GM23338 (cell line): ENCODE data around the gene GIMAP4. TPM values are rescaled to one million over a fixed set of nuclear protein-coding genes. Genes with fewer than 3 reads are reported as not detected.

Experiments
- ATAC-seq: fragments of 200-7000 bp; cut with Tn5 transposase; 3 replicates; pipeline ENCODE4 v1.9.1; 2020
- DNase-seq: peaks from one replicate; pipeline ENCODE4 v3.0.0-alpha.2; 2015; ENCODE audit warnings: low spot score
- H2AFZ ChIP-seq: fragments of 200-600 bp; sonication (generic); 2 replicates; pipeline ENCODE4 v1.8.0; 2016; ENCODE audit warnings: antibody characterized with exemption, mild to moderate bottlenecking, moderate library complexity
- H3F3A ChIP-seq: fragments of 200-600 bp; sonication (generic); replicated peaks from 2 replicates; pipeline ENCODE4 v1.8.0; 2017; ENCODE audit warnings: antibody characterized with exemption, mixed run types, low read depth
- H3K27ac ChIP-seq: fragments of 200-600 bp; sonication (generic); 2 replicates; pipeline ENCODE4 v1.6.1; 2016; ENCODE audit warnings: low read depth
- H3K27me3 ChIP-seq: fragments of 200-600 bp; sonication (generic); 2 replicates; pipeline ENCODE4 v1.8.0; 2016; ENCODE audit warnings: mild to moderate bottlenecking, mixed run types, moderate library complexity; ENCODE audit not compliant: insufficient read depth
- H3K36me3 ChIP-seq: fragments of 200-600 bp; sonication (generic); 2 replicates; pipeline ENCODE4 v1.8.0; 2016; ENCODE audit warnings: mild to moderate bottlenecking; ENCODE audit not compliant: insufficient read depth
- H3K4me1 ChIP-seq: fragments of 200-600 bp; sonication (generic); 2 replicates; pipeline ENCODE4 v1.8.0; 2016; ENCODE audit warnings: mild to moderate bottlenecking, moderate library complexity; ENCODE audit not compliant: insufficient read depth
- H3K4me2 ChIP-seq: fragments of 200-600 bp; sonication (generic); 2 replicates; pipeline ENCODE4 v1.7.1; 2017; ENCODE audit warnings: mixed run types
- H3K4me3 ChIP-seq: fragments of 200-600 bp; sonication (generic); 2 replicates; pipeline ENCODE4 v1.6.1; 2016; ENCODE audit warnings: mixed run types
- H3K79me2 ChIP-seq: fragments of 200-600 bp; sonication (generic); replicated peaks from 2 replicates; pipeline ENCODE4 v1.8.0; 2017; ENCODE audit warnings: mild to moderate bottlenecking; ENCODE audit not compliant: insufficient read depth
- H3K9me2 ChIP-seq: fragments of 200-600 bp; sonication (generic); 2 replicates; pipeline ENCODE4 v1.8.0; 2017; ENCODE audit not compliant: insufficient read depth
- H4K20me1 ChIP-seq: fragments of 200-600 bp; sonication (generic); replicated peaks from 2 replicates; pipeline ENCODE4 v1.8.0; 2017; ENCODE audit warnings: mild to moderate bottlenecking; ENCODE audit not compliant: insufficient read depth
- H3K27ac Mint-ChIP-seq: 2 replicates; pipeline ENCODE4 v1.8.0; 2020; ENCODE audit warnings: inconsistent platforms, mild to moderate bottlenecking, moderate library complexity, mixed read lengths
- H3K27me3 Mint-ChIP-seq: 3 replicates; pipeline ENCODE4 v1.8.0; 2022; ENCODE audit warnings: low read depth, mild to moderate bottlenecking, moderate library complexity, mixed read lengths, inconsistent platforms; ENCODE audit not compliant: insufficient read depth, poor library complexity
- H3K36me3 Mint-ChIP-seq: 3 replicates; pipeline ENCODE4 v1.8.0; 2021; ENCODE audit warnings: low read depth, mild to moderate bottlenecking, inconsistent platforms, moderate library complexity, mixed read lengths
- H3K4me1 Mint-ChIP-seq: 3 replicates; pipeline ENCODE4 v1.8.0; 2020; ENCODE audit warnings: mild to moderate bottlenecking, inconsistent platforms, mixed read lengths
- H3K4me3 Mint-ChIP-seq: 3 replicates; pipeline ENCODE4 v1.8.0; 2021; ENCODE audit warnings: moderate library complexity, mild to moderate bottlenecking, inconsistent platforms, mixed read lengths
- H3K9me3 Mint-ChIP-seq: 3 replicates; pipeline ENCODE4 v1.8.0; 2020; ENCODE audit warnings: moderate library complexity, mild to moderate bottlenecking, inconsistent platforms, mixed read lengths
- CREB1 ChIP-seq: fragments of 250-450 bp; sonication (Bioruptor Pico); IDR thresholded peaks from 2 replicates; pipeline ENCODE4 v1.5.0; 2020; ENCODE audit warnings: low read depth, mild to moderate bottlenecking, moderate library complexity
- CTCF ChIP-seq, 2 experiments: fragments of 200-600 bp in 1 of 2; sonication (generic) in 1 of 2; conservative IDR thresholded peaks; 2 replicates each; pipeline versions ENCODE4 v1.5.1 to v1.6.1; 2016 to 2017; ENCODE audit warnings: antibody characterized with exemption in 2 of 2, low read depth in 2 of 2, mild to moderate bottlenecking in 2 of 2, moderate library complexity in 1 of 2
- ETS1 ChIP-seq: IDR thresholded peaks from 2 replicates; pipeline ENCODE4 v1.6.1; 2016; ENCODE audit warnings: antibody characterized with exemption
- EZH2 ChIP-seq: fragments of 200-600 bp; sonication (generic); IDR thresholded peaks from one replicate; pipeline ENCODE4 v1.8.0; 2017; ENCODE audit warnings: antibody characterized with exemption, mild to moderate bottlenecking, low read depth; ENCODE audit not compliant: unreplicated experiment
- EZH2phosphoT487 ChIP-seq: fragments of 200-600 bp; sonication (generic); IDR thresholded peaks from one replicate; pipeline ENCODE4 v1.8.1; 2018; ENCODE audit warnings: antibody characterized with exemption; ENCODE audit not compliant: unreplicated experiment
- JUNB ChIP-seq: IDR thresholded peaks from one replicate; pipeline ENCODE4 v1.6.1; 2016; ENCODE audit warnings: antibody characterized with exemption; ENCODE audit not compliant: unreplicated experiment
- NANOG ChIP-seq: IDR thresholded peaks from 2 replicates; pipeline ENCODE4 v1.6.1; 2016; ENCODE audit warnings: antibody characterized with exemption, borderline replicate concordance
- POLR2AphosphoS5 ChIP-seq: IDR thresholded peaks from 2 replicates; pipeline ENCODE4 v1.6.1; 2016; ENCODE audit warnings: antibody characterized with exemption, low read depth
- REST ChIP-seq: IDR thresholded peaks from one replicate; pipeline ENCODE4 v1.6.1; 2018; ENCODE audit warnings: antibody characterized with exemption; ENCODE audit not compliant: unreplicated experiment
- STAT1 ChIP-seq: IDR thresholded peaks from one replicate; pipeline ENCODE4 v1.6.1; 2016; ENCODE audit warnings: antibody characterized with exemption; ENCODE audit not compliant: unreplicated experiment
- ZNF114 ChIP-seq: fragments of 250-450 bp; sonication (Bioruptor Pico); IDR thresholded peaks from 2 replicates; pipeline ENCODE4 v1.5.0; 2020; ENCODE audit warnings: mild to moderate bottlenecking, moderate library complexity
- ZNF331 ChIP-seq: fragments of 250-450 bp; sonication (Bioruptor Pico); IDR thresholded peaks from 2 replicates; pipeline ENCODE4 v1.5.0; 2020; ENCODE audit warnings: low read depth, mild to moderate bottlenecking, moderate library complexity
- ZNF462 ChIP-seq: fragments of 250-450 bp; sonication (Bioruptor Pico); IDR thresholded peaks from 2 replicates; pipeline ENCODE4 v1.5.0; 2020; ENCODE audit warnings: mild to moderate bottlenecking, moderate library complexity
- polyA plus RNA-seq: library from polyadenylated mRNA; unstranded; fragments of >200 nt; fragmentation: Nextera tagmentation; extraction: Ambion mirVana; gene quantifications from 2 replicates; pipeline ENCODE4 v1.2.1, GENCODE V29; 2016
- total RNA-seq: library from RNA; depleted of rRNA; stranded (reverse); fragments of >200 nt; shearing (Covaris generic); gene quantifications from 2 replicates; pipeline ENCODE4 v1.2.3, GENCODE V29; 2014

The GIMAP4 gene
- total and polyA plus RNA-seq, 2 experiments from 2014 or later, result not detected

- no peak for TF ChIP-seq POLR2AphosphoS5
Measured at GRCh38 chr7:150562919-150563318, 4.3 kb upstream of the GIMAP4 start (continued).

GRCh38 chr7:150564006-150564405 is 3.2 kb upstream of the GIMAP4 start:
- Histone ChIP-seq H3F3A (no peaks in the 10 kb centered on the region), H3K27ac (no peak overlapping the region), H3K36me3 (no peaks in the 10 kb centered on the region), H3K27me3 (no peaks in the 10 kb centered on the region), H3K4me1 (peaks cover 43% of the 10 kb centered on the region), H3K9me2 (no peaks in the 10 kb centered on the region; the same call in 1 of the 2 replicates), H4K20me1 (no peaks in the 10 kb centered on the region), H3K4me2 (peak overlapping the region; percentile 59), H2AFZ (peak overlapping the region; percentile 38), H3K4me3 (no peak overlapping the region), H3K79me2 (no peaks in the 10 kb centered on the region)
- no peak overlapping the region for H3K27ac Mint-ChIP-seq
- no peak for DNase-seq
- no peak for ATAC-seq
- H3K4me3 Mint-ChIP-seq, result no peak overlapping the region
- H3K4me1 Mint-ChIP-seq, result peaks cover 40% of the 10 kb centered on the region
- peaks cover 2% of the 10 kb centered on the region for H3K27me3 Mint-ChIP-seq
- peaks cover 15% of the 10 kb centered on the region; the same call in 2 of the 3 replicates for H3K36me3 Mint-ChIP-seq
- H3K9me3 Mint-ChIP-seq, result peaks cover 22% of the 10 kb centered on the region
- TF ChIP-seq CTCF (conservative IDR thresholded peaks at IDR 0.05; ENCODE audit: low read depth in 2 of 2) (no peak), NANOG (no peak), REST (no peak), POLR2AphosphoS5 (no peak), JUNB (no peak), ZNF114 (no peak), EZH2phosphoT487 (no peak), ETS1 (no peak), ZNF331 (CRISPR knock-in tag) (no peak), STAT1 (no peak), EZH2 (no peak), CREB1 (CRISPR knock-in tag) (no peak), ZNF462 (no peak)
